Sigmoid colon (tissue), 7 donors: ENCODE measurements around the gene SEC14L1. TPM values are rescaled to one million over a fixed set of nuclear protein-coding genes. Genes with fewer than 3 reads are reported as not detected.

Experiments used
- DNase-seq: peaks from one replicate; pipeline ENCODE4 v3.0.0-alpha.2; 2019
- H3K27ac ChIP-seq, 4 donors: fragments of 200-600 bp; sonication (generic); one replicate each; pipeline ENCODE4 v1.5.1; 2016 to 2019; ENCODE audit warnings: mild to moderate bottlenecking in 1 of 4
- H3K27me3 ChIP-seq, 3 donors: fragments of 200-600 bp; sonication (generic); one replicate each; pipeline ENCODE4 v1.5.1; 2019; ENCODE audit warnings: mild to moderate bottlenecking in 1 of 3
- H3K36me3 ChIP-seq, 4 donors: fragments of 200-600 bp; sonication (generic); one replicate each; pipeline ENCODE4 v1.5.1; 2016 to 2019
- H3K4me1 ChIP-seq, 4 donors: fragments of 200-600 bp; sonication (generic); one replicate each; pipeline ENCODE4 v1.5.1; 2017 to 2019
- H3K4me3 ChIP-seq, 4 donors: fragments of 200-600 bp; sonication (generic); one replicate each; pipeline ENCODE4 v1.5.1; 2017 to 2019; ENCODE audit warnings: mild to moderate bottlenecking in 2 of 4, moderate library complexity in 1 of 4
- H3K9me3 ChIP-seq, 4 donors: fragments of 200-600 bp in 3 of 4; sonication (generic) in 3 of 4; one replicate each; pipeline versions ENCODE4 v1.5.1 to v1.6.1; 2013 to 2019
- EP300 ChIP-seq, 4 donors: sonication (generic); formaldehyde crosslinking; IDR thresholded peaks; one replicate each; pipeline ENCODE4 v1.6.1; 2017; ENCODE audit warnings: antibody characterized with exemption in 4 of 4
- POLR2A ChIP-seq, 2 donors: fragments of 450-650 bp; IDR thresholded peaks; one replicate each; pipeline ENCODE4 v1.6.1; 2016; ENCODE audit warnings: antibody characterized with exemption in 2 of 2, mild to moderate bottlenecking in 2 of 2, moderate library complexity in 2 of 2
- POLR2AphosphoS5 ChIP-seq, 4 donors: sonication (generic); formaldehyde crosslinking; IDR thresholded peaks; one replicate each; pipeline ENCODE4 v1.6.1; 2017; ENCODE audit warnings: antibody characterized with exemption in 4 of 4
- WGBS, 2 donors: extraction: QIAGEN DNeasy Blood & Tissue Kit; methylation state at CpG; one replicate each; pipeline ENCODE4 v1.1.7; 2013; 5-methylcytosine and 5-hydroxymethylcytosine counted together
- intact Hi-C: fragments of 100-400 bp; cut with DNase I; formaldehyde crosslinking; loops from one replicate; pipeline ENCODE4 v1.15.1; 2023
- polyA plus RNA-seq, 3 donors: library from polyadenylated mRNA; stranded (reverse); fragments of 200-250 nt; gene quantifications; one replicate each; pipeline ENCODE4 v1.2.3, GENCODE V29; 2013
- total RNA-seq, 4 donors: library from RNA; depleted of rRNA; stranded (reverse); fragments of >200 nt; gene quantifications; one replicate each; pipeline ENCODE4 v1.1.0, GENCODE V29; 2016
- TF ChIP-seq, protein P1 (sequence below), 4 experiments: fragments of 450-650 bp in 3 of 4; fragments of 200-600 bp in 1 of 4; IDR thresholded peaks; one replicate each; pipeline ENCODE4 v1.5.1; 2016 to 2019; ENCODE audit warnings: antibody characterized with exemption in 4 of 4, mild to moderate bottlenecking in 3 of 4, moderate library complexity in 2 of 4
- donor health status: healthy with polysubstance abuse.
- donor health status: Bipolar disorder and iron deficiency.
- donor health status: healthy.

The SEC14L1 gene
- total and polyA plus RNA-seq, 7 donors = 9.6 to 39.9 (median 20.1) TPM

DNA sequence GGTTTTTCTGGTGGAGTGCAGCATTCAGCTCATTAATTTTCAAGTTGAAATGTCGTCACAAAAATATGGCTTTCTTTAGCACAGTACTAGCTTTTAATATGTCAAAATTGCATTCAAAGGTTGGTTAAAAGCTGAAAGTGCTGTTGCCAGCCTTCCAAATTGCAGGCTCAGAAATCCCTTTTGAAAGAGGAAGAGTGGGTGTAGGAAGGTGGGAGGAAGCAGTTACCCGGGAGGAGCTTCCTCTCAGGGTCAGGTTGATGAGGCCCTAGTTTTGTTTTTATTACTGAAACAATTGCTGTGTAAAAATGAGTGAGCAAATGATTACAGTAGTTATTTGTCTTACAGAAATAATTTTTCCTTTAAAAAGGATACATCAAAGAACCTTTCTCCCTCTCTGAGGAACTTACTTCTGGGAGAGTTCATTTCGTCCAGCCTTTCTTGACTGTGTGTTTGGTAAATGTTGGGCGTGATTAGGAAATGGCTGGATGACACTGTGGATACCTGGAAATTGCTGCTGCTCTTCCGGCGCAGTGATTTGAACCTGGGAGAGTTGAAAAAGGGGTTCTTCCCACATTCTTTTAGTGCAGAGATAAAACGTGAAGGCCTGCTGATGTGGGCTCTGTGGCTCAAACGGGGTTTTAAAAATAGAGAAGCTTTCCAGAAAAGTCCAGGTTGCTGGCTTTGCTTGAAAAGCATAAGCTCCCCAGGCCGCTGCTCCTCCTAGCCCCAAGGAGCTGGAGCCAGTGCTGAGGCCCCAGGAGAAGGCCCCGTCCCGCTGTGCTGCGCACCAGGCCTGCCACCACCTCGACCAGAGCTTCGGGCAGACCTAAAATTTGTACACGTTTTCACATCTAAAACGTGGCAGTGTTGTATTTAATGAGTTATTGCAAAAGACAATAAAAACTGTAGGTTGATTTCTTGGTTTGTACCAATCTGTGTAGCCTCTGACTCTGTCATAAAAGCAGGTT lies 41.7 kb downstream of the SEC14L1 start:
- Histone ChIP-seq H3K4me3 (no peak overlapping the region), H3K27ac (peak overlapping the region in 1 of 4 donors; percentile 11), H3K36me3 (no peaks in the 10 kb centered on the region), H3K9me3 (no peaks in the 10 kb centered on the region), H3K4me1 (peaks cover 0 to 13% (median 8%) of the 10 kb centered on the region in 4 donors), H3K27me3 (no peaks in the 10 kb centered on the region)
- DNase-seq = no peak
- TF ChIP-seq, protein P1, sequence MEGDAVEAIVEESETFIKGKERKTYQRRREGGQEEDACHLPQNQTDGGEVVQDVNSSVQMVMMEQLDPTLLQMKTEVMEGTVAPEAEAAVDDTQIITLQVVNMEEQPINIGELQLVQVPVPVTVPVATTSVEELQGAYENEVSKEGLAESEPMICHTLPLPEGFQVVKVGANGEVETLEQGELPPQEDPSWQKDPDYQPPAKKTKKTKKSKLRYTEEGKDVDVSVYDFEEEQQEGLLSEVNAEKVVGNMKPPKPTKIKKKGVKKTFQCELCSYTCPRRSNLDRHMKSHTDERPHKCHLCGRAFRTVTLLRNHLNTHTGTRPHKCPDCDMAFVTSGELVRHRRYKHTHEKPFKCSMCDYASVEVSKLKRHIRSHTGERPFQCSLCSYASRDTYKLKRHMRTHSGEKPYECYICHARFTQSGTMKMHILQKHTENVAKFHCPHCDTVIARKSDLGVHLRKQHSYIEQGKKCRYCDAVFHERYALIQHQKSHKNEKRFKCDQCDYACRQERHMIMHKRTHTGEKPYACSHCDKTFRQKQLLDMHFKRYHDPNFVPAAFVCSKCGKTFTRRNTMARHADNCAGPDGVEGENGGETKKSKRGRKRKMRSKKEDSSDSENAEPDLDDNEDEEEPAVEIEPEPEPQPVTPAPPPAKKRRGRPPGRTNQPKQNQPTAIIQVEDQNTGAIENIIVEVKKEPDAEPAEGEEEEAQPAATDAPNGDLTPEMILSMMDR (IDR thresholded peaks at IDR 0.05) = no peak
- TF ChIP-seq POLR2A (IDR thresholded peaks at IDR 0.05) (no peak), EP300 (IDR thresholded peaks at IDR 0.05) (no peak), POLR2AphosphoS5 (IDR thresholded peaks at IDR 0.05) (no peak)
- WGBS, 2 donors = 63 to 71% methylated on average over 16 of the region's 16 CpGs
- intact Hi-C loops = no loop called here

DNA sequence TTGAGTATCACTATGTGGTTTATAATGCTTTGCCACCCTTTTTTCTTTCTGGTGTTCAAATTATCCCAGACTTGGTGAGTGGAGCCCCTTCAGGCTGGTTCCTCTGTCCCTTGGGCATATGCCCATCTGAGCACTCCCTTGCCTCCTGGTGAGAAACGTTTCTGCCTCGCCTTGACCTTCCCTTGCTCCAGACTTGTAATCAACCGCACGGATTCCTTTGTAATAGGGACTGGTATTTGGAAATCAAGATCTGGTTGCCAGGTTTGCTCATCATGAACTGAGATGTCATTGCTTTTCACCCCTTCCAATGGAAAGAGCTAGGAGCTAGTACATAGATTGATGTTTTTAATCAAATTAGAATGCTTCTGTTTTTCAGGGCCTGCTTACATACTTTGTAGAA lies 43.7 kb downstream of the SEC14L1 start:
- H3K27ac ChIP-seq = no peak overlapping the region
- 79 to 83% methylated on average over 4 of the region's 4 CpGs for WGBS, 2 donors
- no peaks in the 10 kb centered on the region for H3K9me3 ChIP-seq
- no peak for DNase-seq
- no peaks in the 10 kb centered on the region for H3K27me3 ChIP-seq
- intact Hi-C loops = no loop called here
- peaks cover 0 to 13% (median 8%) of the 10 kb centered on the region in 4 donors for H3K4me1 ChIP-seq
- H3K4me3 ChIP-seq = no peak overlapping the region
- TF ChIP-seq, protein P1 (IDR thresholded peaks at IDR 0.05) = no peak
- TF ChIP-seq POLR2A (IDR thresholded peaks at IDR 0.05) = no peak
- no peaks in the 10 kb centered on the region for H3K36me3 ChIP-seq

DNA sequence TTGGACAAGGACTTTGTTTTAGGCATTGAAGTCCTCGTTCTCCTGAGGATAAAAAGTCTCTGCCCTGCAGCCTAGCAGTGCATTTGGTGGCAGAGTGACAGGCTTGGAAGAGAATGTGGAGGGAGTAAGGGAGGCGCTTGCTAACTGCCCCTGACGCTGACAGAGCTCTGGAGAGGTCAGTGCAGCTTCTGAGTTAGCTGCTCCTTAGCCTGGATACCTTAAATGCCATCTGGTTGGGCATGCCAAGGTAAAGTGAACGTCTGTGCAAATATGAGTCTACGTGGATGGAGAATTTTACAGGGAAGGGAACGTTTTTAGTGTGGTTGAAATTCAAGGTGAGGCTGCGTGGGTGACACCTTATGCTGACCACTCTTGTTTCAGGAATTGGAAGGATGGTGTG lies 44.4 kb downstream of the SEC14L1 start:
- Histone ChIP-seq H3K27ac (no peak overlapping the region), H3K4me3 (no peak overlapping the region), H3K36me3 (no peaks in the 10 kb centered on the region), H3K4me1 (peaks cover 0 to 13% (median 8%) of the 10 kb centered on the region in 4 donors), H3K9me3 (no peaks in the 10 kb centered on the region), H3K27me3 (no peaks in the 10 kb centered on the region)
- no peak for DNase-seq
- TF ChIP-seq, protein P1 (IDR thresholded peaks at IDR 0.05) = no peak
- TF ChIP-seq POLR2A (IDR thresholded peaks at IDR 0.05) = no peak
- no peak for TF ChIP-seq EP300 (IDR thresholded peaks at IDR 0.05)
- TF ChIP-seq POLR2AphosphoS5 (IDR thresholded peaks at IDR 0.05) = no peak
- 79 to 83% methylated on average over 7 of the region's 7 CpGs for WGBS, 2 donors
- intact Hi-C loops = no loop called here

DNA sequence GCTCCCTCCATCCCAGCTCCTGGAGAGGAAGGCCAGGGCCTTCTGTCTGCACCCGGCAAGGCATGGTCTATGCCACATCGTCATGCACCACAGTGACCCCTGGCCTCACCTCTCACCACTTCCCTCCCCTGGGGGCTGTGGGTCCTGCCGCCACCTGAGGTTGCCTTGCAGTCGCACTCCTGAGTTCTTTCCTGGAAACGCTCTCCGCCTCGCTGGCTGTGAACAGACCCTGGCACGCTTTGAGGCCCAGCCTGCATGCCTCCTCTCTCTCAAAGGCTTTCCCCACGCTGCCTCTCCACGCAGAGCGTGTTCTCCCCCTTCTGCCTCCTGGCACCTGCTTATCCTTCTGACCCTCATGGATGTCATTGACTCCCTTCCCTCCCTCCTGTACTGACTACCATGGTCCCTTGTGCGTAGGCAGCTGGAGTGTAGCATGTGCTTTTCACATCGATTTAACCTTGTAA lies 45.4 kb downstream of the SEC14L1 start:
- intact Hi-C loops = no loop called here
- no peak for TF ChIP-seq EP300 (IDR thresholded peaks at IDR 0.05)
- TF ChIP-seq POLR2A (IDR thresholded peaks at IDR 0.05) = no peak
- no peak for TF ChIP-seq POLR2AphosphoS5 (IDR thresholded peaks at IDR 0.05)
- TF ChIP-seq, protein P1 (IDR thresholded peaks at IDR 0.05) = no peak
- Histone ChIP-seq H3K27me3 (no peaks in the 10 kb centered on the region), H3K9me3 (no peaks in the 10 kb centered on the region), H3K4me3 (no peak overlapping the region), H3K36me3 (peaks cover 0 to 5% (median 0%) of the 10 kb centered on the region in 4 donors), H3K4me1 (peaks cover 0 to 13% (median 8%) of the 10 kb centered on the region in 4 donors), H3K27ac (no peak overlapping the region)
- 62 to 90% methylated on average over 13 of the region's 13 CpGs for WGBS, 2 donors
- DNase-seq = no peak
